Aorta (tissue), 5 donors: ENCODE measurements around the gene ZMYM2. TPM values are rescaled to one million over a fixed set of nuclear protein-coding genes. Genes with fewer than 3 reads are reported as not detected.
A peak's percentile ranks its signal among the peaks of the same experiment; 100 is the strongest.

Experiments
- ATAC-seq: fragments of 200-7000 bp; cut with Tn5 transposase; one replicate; pipeline ENCODE4 v1.9.1; 2022; ENCODE audit warnings: moderate library complexity; ENCODE audit not compliant: low FRiP score
- DNase-seq, 2 donors: peaks; one replicate each; pipeline ENCODE4 v3.0.0-alpha.2; 2020
- H3K27ac ChIP-seq, 2 donors: one replicate each; pipeline ENCODE4 v1.5.1; 2013; ENCODE audit warnings: low read length in 2 of 2, mild to moderate bottlenecking in 2 of 2, moderate library complexity in 2 of 2, control low read depth in 1 of 2, inconsistent platforms in 1 of 2, low read depth in 1 of 2
- H3K27me3 ChIP-seq, 2 donors: one replicate each; pipeline ENCODE4 v1.6.1; 2013; ENCODE audit warnings: control low read depth in 1 of 2, low read length in 1 of 2, mild to moderate bottlenecking in 1 of 2, moderate library complexity in 1 of 2; ENCODE audit not compliant: insufficient read depth in 2 of 2, control insufficient read depth in 1 of 2
- H3K36me3 ChIP-seq, 2 donors: one replicate each; pipeline ENCODE4 v1.6.1; 2013; ENCODE audit warnings: control low read depth in 1 of 2, low read length in 1 of 2, mild to moderate bottlenecking in 1 of 2; ENCODE audit not compliant: insufficient read depth in 2 of 2, control insufficient read depth in 1 of 2
- H3K4me1 ChIP-seq, 2 donors: one replicate each; pipeline ENCODE4 v1.6.1; 2013; ENCODE audit warnings: low read length in 2 of 2, control low read depth in 1 of 2, mild to moderate bottlenecking in 1 of 2, moderate library complexity in 1 of 2; ENCODE audit not compliant: insufficient read depth in 2 of 2, control insufficient read depth in 1 of 2
- H3K4me3 ChIP-seq, 2 donors: one replicate each; pipeline ENCODE4 v1.5.1; 2013; ENCODE audit warnings: low read length in 2 of 2, control low read depth in 1 of 2, mild to moderate bottlenecking in 1 of 2
- H3K9me3 ChIP-seq: one replicate; pipeline ENCODE4 v1.6.1; 2013; ENCODE audit warnings: mild to moderate bottlenecking, low read length; ENCODE audit not compliant: control insufficient read depth
- WGBS, 2 donors: extraction: QIAGEN DNeasy Blood & Tissue Kit; methylation state at CpG; one replicate each; pipeline ENCODE4 v1.1.7; 2013; 5-methylcytosine and 5-hydroxymethylcytosine counted together
- intact Hi-C, 2 donors: fragments of 100-400 bp; cut with DNase I; formaldehyde crosslinking; loops; one replicate each; pipeline versions ENCODE4 v1.14.2 to v1.15.0; 2022
- long read RNA-seq, 2 donors: library from polyadenylated mRNA; unstranded; transcript quantifications; one replicate each; pipeline ENCODE4 v2.0.0, GENCODE V29; 2020 to 2021
- polyA plus RNA-seq, 2 donors: library from polyadenylated mRNA; stranded (reverse); fragments of 200-250 nt; gene quantifications; one replicate each; pipeline ENCODE4 v1.2.3, GENCODE V29; 2013
- total RNA-seq, 2 donors: library from RNA; stranded (reverse); fragmentation: NEBNext Ultra II Directional; extraction: Animal tissue kit (Norgen Biotek cat#: 25700); gene quantifications; one replicate each; pipeline ENCODE4 v1.2.1, GENCODE V29; 2021
- donor health status: healthy with polysubstance abuse.
- donor health status: Bipolar disorder and iron deficiency.
- donor health status: DM: no; HTN: no; CAD: no.
- donor health status: DM: no; HTN: no; CAD: no.
- donor health status: DM: yes; HTN: yes; CAD: no.

Gene ZMYM2
- total RNA-seq (100 to 1,000 TPM in 1 of 2 donors, 10 to 100 TPM in 1; 80.7 to 118 TPM), polyA plus RNA-seq (10 to 100 TPM; 12.9 to 32.8 TPM)
- long read RNA-seq, donor 1, partial matches to known transcripts, result 23 of 48 reads
- long read RNA-seq, donor 1, other reads (novel, unspliced or antisense), result 23 of 48 reads
- long read RNA-seq, donor 2, full-length matches to known transcripts, result 1 of 28 reads
- long read RNA-seq, donor 2, partial matches to known transcripts, result 12 of 28 reads
- long read RNA-seq, donor 2, other reads (novel, unspliced or antisense), result 15 of 28 reads

DNA sequence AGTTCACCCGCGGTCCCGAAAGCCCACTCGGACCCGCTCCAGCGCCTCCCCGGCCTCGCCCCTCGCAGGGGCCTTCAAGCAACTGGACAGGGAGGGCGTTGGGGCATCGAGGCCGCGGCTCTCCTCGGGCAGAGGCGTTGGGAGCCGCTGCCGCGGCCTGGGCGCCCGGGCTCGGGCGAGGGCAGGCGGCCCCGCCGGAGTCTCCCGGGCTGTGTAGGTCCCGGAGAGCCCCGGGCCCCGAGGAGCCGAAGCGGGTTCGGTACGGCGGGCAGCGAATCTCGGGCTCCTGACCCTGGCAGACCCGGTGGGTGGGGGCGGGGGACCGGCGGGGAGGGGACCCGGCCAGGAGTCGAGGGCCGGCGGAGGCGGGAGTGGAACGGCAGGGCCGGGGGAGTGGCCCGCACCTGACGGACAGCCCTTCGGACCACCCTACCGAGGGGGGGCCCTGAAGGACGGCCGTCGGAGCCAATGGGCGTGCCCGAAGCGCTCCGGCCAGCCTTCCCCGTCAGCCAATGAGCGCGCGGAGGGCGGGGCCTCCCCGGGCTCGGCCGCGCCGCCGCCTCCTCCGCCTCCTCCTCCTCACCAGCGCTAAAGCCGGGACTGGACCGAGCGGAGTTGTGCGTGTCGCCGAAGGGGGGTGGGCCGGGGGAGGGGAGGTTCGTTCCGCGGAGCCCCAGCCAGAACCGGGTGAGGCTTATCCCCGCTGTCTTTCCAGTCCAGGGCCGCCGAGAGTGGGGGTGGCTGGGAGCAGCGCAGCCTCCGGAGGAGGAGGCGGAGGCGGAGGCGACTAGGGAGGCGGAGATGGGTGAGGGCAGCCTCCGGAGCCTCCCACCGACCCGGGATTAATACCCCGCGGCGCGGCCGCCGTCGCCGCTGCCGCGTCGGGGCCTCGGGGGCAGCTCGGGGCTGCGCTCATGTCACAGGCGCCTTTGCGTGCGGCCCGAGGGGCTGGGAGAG lies at the start of gene ZMYM2:
Gene ZMYM2 (plus strand): TSS at position 573 of the 957 bp plus-strand sequence. CDS start 34,346 bp downstream, outside the sequence.
- intact Hi-C loops, result loop anchor here (2.0 to 5.0 kb wide), 3 partner anchors 96 to 176 kb away; partner anchors contain the start of genes ZMYM5 (in 2 of the 2) and PSPC1 (in 1 of the 2)
- no peaks in the 10 kb centered on the region for H3K36me3 ChIP-seq
- no peaks in the 10 kb centered on the region for H3K4me1 ChIP-seq
- ATAC-seq, result peak; percentile 97
- H3K4me3 ChIP-seq, result peak within 1 kb of the TSS; percentile 83 to 95
- peak; percentile 99 to 100 for DNase-seq
- peak within 1 kb of the TSS; percentile 95 to 96 for H3K27ac ChIP-seq
- no peaks in the 10 kb centered on the region for H3K9me3 ChIP-seq
- 0 to 1% methylated on average over 75 to 112 of the region's 112 CpGs for WGBS, 2 donors
- H3K27me3 ChIP-seq, result no peaks in the 10 kb centered on the region

DNA sequence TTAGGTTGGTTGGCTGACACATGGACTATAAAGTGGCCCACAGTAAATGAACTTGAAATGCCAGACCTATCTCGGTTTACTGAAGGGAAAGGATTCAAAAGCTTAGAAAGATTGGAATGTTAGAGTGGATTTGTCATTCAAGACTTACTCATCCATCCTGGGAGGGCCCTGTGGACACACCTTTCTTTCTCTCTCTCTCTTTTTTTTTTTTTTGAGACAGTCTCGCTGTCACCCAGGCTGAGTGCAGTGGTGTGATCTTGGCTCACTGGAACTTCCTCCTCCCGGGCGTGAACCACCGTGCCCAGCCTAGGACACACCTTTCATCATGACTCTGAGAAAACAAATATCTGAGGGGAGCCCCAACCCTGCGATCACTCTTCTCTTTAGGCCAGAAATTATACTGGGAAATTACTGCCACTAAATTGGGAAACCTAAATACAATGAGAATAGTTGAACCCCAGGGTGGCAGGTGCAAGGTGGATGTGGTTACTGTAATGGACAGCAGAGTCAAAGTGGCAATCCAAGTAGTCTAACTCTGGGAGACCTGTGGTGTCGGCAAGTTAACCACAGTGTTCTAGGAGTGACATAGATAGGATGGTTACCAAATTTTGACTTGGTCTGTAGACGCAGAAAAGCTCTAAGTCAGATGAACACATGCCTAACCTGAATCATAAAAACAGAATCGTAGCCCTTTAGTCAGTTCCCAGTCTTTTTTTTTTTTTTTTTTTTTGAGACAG lies 48.0 kb upstream of the ZMYM2 start:
- intact Hi-C loops, result no loop called here
- Histone ChIP-seq H3K27ac (no peak overlapping the region), H3K27me3 (no peaks in the 10 kb centered on the region), H3K9me3 (no peaks in the 10 kb centered on the region), H3K4me3 (no peak overlapping the region), H3K4me1 (no peaks in the 10 kb centered on the region), H3K36me3 (no peaks in the 10 kb centered on the region)
- 92 to 93% methylated on average over 9 of the region's 9 CpGs for WGBS, 2 donors
- ATAC-seq (no peak), DNase-seq (no peak)

DNA sequence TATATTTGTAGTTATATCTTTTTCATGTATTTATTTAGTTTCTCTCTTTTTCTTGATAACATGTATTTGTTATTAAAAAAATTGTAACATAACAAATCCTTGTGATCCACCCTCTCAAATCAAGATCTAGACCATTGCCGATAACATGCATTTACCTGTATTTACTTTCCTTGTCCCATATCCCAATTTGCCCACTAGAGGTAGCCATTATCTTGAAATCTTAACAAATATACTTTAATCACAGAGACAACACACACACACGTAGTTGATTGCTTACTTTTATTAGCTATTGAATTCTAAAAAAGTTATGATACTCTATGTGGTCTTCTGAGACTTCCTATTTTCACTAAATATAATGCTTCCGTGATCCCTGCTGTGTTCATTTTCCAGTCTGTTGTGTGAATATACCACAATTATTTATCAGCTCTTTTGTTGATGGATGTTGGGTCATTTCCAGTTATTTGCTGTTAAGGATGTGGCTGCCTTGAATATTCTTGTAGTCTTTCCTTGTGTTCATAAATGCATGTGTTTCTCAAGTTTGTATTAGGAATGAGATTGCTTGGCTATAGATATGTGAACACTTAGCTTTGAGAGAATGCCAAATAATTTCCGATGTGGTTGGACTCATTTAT lies 31.3 kb upstream of the ZMYM2 start:
- ATAC-seq (no peak), DNase-seq (no peak)
- no peaks in the 10 kb centered on the region for H3K9me3 ChIP-seq
- H3K27me3 ChIP-seq, result no peaks in the 10 kb centered on the region
- intact Hi-C loops, result no loop called here
- no peaks in the 10 kb centered on the region for H3K36me3 ChIP-seq
- 30 to 33% methylated on average over 4 of the region's 4 CpGs for WGBS, 2 donors
- no peak overlapping the region for H3K27ac ChIP-seq
- H3K4me1 ChIP-seq, result no peaks in the 10 kb centered on the region
- no peak overlapping the region for H3K4me3 ChIP-seq

DNA sequence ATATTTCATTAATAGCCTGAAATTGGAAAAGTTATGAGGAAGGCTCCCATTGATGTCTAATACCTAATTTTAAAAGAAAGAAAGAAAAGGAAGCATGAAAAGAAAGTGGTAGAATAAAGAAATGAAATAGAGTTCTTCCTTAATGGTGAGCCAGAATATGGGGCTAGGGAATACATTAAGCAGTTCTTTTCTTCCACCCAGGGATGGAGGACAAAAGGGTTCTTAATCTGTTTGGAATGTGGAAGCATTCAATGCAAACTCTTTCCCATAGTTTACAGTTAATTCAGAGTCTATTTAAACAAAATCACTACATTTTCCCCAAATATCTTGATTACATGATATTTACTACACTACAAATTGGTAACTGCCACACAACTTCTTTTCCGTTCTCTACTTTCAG lies 18.4 kb upstream of the ZMYM2 start:
- Histone ChIP-seq H3K4me1 (no peaks in the 10 kb centered on the region), H3K27me3 (peaks cover 0 to 2% of the 10 kb centered on the region in 2 donors), H3K4me3 (no peak overlapping the region), H3K9me3 (no peaks in the 10 kb centered on the region), H3K36me3 (no peaks in the 10 kb centered on the region), H3K27ac (no peak overlapping the region)
- intact Hi-C loops, result no loop called here
- DNase-seq (no peak), ATAC-seq (no peak)
- WGBS, 2 donors, result 35 to 79% methylated on average over 1 of the region's 1 CpG

DNA sequence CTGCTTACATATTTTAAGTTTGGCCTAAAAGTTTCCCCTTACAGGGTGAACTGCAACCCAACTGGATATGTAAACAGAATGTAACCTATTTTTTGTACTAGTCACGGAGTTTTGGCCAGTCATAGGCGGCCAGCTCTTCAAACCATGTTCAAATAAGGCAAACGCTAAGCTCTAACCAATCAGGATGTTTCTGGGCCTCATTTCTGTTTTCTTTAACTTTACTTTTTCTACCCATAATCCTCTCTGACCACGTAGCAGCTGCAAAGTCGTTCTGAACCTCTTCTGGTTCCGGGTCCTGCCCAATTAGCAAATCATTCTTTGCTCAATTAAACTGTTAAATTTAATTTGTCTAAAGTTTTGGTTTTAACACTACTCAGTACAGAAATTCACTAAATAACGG lies 8.2 kb upstream of the ZMYM2 start:
- ATAC-seq, result no peak
- Histone ChIP-seq H3K9me3 (no peaks in the 10 kb centered on the region), H3K36me3 (no peaks in the 10 kb centered on the region), H3K4me1 (no peaks in the 10 kb centered on the region), H3K4me3 (no peak overlapping the region), H3K27ac (no peak overlapping the region), H3K27me3 (no peaks in the 10 kb centered on the region)
- WGBS, 2 donors, result 78 to 83% methylated on average over 7 of the region's 7 CpGs
- DNase-seq, result no peak
- intact Hi-C loops, result no loop called here

DNA sequence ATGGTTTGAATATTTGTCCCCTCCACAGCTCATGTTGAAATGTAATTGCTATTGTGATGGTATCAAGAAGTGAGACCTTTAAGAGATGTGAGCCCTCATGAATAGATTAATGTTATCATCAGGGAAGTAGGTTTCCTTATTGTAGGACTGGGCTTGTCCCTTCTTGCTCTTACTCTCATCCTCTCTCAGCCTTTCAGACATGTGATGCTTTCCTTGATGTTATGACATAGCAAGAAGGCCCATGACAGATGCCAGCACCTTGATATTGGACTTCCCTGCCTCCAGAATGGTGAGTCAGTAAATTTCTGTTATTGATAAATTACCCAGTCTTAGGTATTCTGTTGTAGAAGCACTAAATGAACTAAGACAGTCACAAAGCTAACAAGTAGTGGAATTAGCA lies 5.7 kb upstream of the ZMYM2 start:
- Histone ChIP-seq H3K36me3 (no peaks in the 10 kb centered on the region), H3K27ac (no peak overlapping the region), H3K27me3 (no peaks in the 10 kb centered on the region), H3K4me3 (no peak overlapping the region), H3K9me3 (no peaks in the 10 kb centered on the region), H3K4me1 (no peaks in the 10 kb centered on the region)
- ATAC-seq (no peak), DNase-seq (no peak)
- intact Hi-C loops, result no loop called here

DNA sequence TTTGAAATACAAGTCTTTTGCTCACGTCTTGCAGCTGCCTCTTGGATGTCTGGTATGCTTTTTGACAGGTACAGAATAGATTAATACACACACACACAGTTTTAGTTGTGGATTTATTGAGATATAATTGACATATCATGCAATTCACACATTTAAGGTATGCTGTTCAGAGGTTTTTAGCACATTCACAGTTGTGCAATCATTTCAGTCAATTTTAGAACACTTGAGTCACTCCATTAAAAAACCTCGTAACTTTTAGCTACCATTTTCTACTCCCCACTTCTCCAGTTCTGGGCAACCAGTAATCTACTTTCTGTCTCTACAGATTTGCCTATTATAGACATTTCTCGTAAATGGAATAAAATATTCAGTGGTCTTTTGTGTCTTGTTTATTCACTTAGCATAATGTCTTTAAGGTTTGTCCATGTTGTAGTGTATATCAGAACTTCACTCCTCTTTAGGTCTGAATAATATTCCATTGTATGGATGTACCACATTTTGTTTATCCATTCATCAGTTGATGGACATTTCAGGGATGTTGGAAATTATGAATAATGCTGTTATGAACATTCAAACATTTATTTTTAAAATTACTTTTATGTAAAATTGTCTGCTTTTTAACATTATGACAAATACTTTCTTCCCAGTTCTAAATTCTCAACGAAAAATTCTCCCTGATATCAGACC lies 2.5 kb upstream of the ZMYM2 start:
- 92 to 95% methylated on average over 4 of the region's 4 CpGs for WGBS, 2 donors
- Histone ChIP-seq H3K36me3 (no peaks in the 10 kb centered on the region), H3K4me1 (no peaks in the 10 kb centered on the region), H3K27me3 (no peaks in the 10 kb centered on the region), H3K27ac (no peak overlapping the region), H3K4me3 (no peak overlapping the region), H3K9me3 (no peaks in the 10 kb centered on the region)
- ATAC-seq, result no peak
- intact Hi-C loops, result loop anchor here (5.0 kb wide), 2 partner anchors 94 to 174 kb away; partner anchors contain the start of genes PSPC1 (in 1 of the 2) and ZMYM5 (in 1 of the 2)
- DNase-seq, result no peak
